HG03521 (cell line): ENCODE measurements around the gene MAP2.

ENCODE experiments used
- ATAC-seq: cut with Tn5 transposase; IDR thresholded peaks from one replicate; pipeline ENCODE4 v1.9.1; 2021; ENCODE audit warnings: mild to moderate bottlenecking, moderate library complexity; ENCODE audit not compliant: unreplicated experiment

The MAP2 gene

GRCh38 chr2:209690029-209690754, 266.3 kb downstream of the MAP2 start:
- no peak for ATAC-seq

GRCh38 chr2:209694748-209695147, 270.9 kb downstream of the MAP2 start:
- ATAC-seq: no peak

GRCh38 chr2:209696836-209697711, 273.2 kb downstream of the MAP2 start:
- peak; percentile 63 for ATAC-seq

- no peak for ATAC-seq
Observed at GRCh38 chr2:209702775-209703174, 278.9 kb downstream of the MAP2 start.

- no peak for ATAC-seq
Observed at GRCh38 chr2:209713219-209713618, 289.4 kb downstream of the MAP2 start.

- ATAC-seq: no peak
Observed at GRCh38 chr2:209719034-209719433, 295.2 kb downstream of the MAP2 start.

GRCh38 chr2:209721497-209721896, 297.6 kb downstream of the MAP2 start:
- no peak for ATAC-seq

GRCh38 chr2:209726311-209726710, 302.5 kb downstream of the MAP2 start:
- no peak for ATAC-seq

- no peak for ATAC-seq
Observed at GRCh38 chr2:209727077-209727476, 303.2 kb downstream of the MAP2 start.

- no peak for ATAC-seq
Observed at GRCh38 chr2:209734805-209735204, 311.0 kb downstream of the MAP2 start.

GRCh38 chr2:209741953-209742352, 318.1 kb downstream of the MAP2 start:
- no peak for ATAC-seq

- ATAC-seq: no peak
Observed at GRCh38 chr2:209753020-209753419, 329.2 kb downstream of the MAP2 start.

- no peak for ATAC-seq
Observed at GRCh38 chr2:209757163-209757562, 333.3 kb downstream of the MAP2 start.

GRCh38 chr2:209761566-209761965, 337.7 kb downstream of the MAP2 start:
- ATAC-seq: no peak

- no peak for ATAC-seq
Observed at GRCh38 chr2:209762563-209762962, 338.7 kb downstream of the MAP2 start.

GRCh38 chr2:209763106-209763505, 339.3 kb downstream of the MAP2 start:
- no peak for ATAC-seq

GRCh38 chr2:209766613-209767012, 342.8 kb downstream of the MAP2 start:
- ATAC-seq: no peak

GRCh38 chr2:209767316-209767715, 343.5 kb downstream of the MAP2 start:
- ATAC-seq: no peak

GRCh38 chr2:209768557-209768956, 344.7 kb downstream of the MAP2 start:
- no peak for ATAC-seq

GRCh38 chr2:209771474-209772289, 347.8 kb downstream of the MAP2 start, which contains the start of gene UNC80:
TSS of gene UNC80 (plus strand) at chr2:209771832. CDS start at chr2:209772073, 241 bp downstream.
- no peak for ATAC-seq

GRCh38 chr2:209772290-209772685, 348.4 kb downstream of the MAP2 start:
- no peak for ATAC-seq
